HG02981 (cell line): ENCODE results near the gene SLC7A5.
"Not testable (repeated sequence)": the region's sequence is repeated elsewhere in the genome, so short reads cannot be mapped to it uniquely, and the experiment has no call there.

ENCODE experiments used
- ATAC-seq: cut with Tn5 transposase; IDR thresholded peaks from one replicate; pipeline ENCODE4 v1.9.1; 2021; ENCODE audit warnings: mild to moderate bottlenecking, moderate library complexity; ENCODE audit not compliant: unreplicated experiment

SLC7A5 gene

GRCh38 chr16:87800497-87800896 lies 68.8 kb downstream of the SLC7A5 start:
- no peak for ATAC-seq

DNA sequence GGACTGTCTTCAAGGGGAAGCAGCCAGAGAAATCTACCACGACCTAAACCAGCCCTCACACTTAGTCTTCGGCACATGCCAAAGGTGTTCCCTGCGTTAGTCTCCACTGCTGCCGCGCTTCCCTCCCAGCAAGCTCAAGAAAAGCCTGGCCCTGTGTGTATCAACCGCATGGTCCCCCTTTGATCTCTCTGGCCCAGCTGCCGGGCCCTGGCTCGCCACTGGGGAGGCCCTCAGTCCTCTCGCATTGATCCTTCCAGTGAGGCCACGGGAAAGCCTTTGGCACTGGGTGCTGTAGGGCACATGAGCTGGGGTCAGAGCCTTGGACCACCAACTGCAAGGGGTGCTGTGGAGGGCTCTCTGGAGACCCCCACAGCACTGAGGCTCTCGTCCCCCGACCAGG lies 74.0 kb downstream of the SLC7A5 start:
- ATAC-seq, result no peak

GRCh38 chr16:87794485-87795078 lies 74.7 kb downstream of the SLC7A5 start:
- no peak for ATAC-seq

DNA sequence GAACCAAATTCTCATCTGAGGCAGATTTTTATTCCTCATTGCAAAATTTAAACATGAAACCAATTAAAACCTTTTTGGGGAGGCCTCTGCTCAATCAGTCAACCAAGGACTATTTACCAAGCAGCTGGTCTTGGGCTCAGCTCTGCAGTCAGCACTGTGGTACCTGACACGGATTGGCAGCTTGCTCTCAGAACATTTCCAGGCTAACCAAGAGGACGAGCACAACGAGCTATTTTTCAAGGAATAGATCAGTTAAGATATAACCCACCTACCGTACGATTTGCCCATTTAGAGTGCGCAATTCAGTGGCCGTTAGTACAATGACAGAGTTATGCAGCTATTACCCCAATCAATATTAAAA lies 77.1 kb downstream of the SLC7A5 start:
- ATAC-seq, result no peak

DNA sequence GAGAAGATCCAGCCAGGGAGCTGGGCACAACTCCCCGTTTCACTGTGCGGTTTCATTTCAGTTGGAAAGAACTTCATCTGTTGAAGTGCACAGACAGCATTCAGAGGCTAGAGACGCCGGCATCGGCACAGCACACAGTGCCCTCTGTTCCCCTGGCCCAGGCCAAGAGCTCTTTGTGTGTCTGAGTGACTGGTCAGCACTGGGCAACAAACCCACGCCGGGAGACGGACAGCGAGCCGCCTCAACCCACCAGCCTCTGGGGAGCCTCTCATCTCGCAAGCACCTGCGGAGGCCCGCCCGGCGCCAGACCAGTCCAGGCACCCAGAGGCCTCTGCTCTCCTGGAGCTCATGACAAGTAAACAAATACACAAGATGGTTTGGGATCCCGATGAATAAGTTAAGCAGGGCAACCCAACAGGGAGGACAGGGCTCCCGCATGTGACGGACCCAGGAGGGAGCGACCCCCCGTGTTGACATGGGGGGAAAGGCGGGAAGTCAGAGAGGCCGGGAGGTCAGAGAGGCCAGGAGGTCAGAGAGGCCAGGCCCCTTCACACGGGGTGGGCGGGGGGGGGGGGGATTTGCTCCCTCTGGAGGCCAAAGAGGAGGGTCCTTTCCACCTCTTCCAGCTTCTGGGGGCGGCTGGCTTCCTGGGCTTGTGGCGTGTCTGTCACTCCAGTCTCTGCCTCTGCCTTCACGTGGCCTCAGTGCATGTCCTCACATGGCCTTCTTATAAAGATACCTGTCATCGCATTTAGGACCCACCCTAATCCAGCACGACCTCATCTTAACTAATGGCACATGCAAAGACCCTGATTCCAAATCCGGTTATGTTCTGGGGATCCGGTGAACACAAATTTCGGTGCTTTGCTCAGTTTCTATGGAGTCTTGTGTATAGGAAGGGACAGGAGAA lies 77.8 kb downstream of the SLC7A5 start:
- no peak for ATAC-seq

- ATAC-seq, result no peak
Measured at GRCh38 chr16:87790292-87791100, 78.8 kb downstream of the SLC7A5 start.

DNA sequence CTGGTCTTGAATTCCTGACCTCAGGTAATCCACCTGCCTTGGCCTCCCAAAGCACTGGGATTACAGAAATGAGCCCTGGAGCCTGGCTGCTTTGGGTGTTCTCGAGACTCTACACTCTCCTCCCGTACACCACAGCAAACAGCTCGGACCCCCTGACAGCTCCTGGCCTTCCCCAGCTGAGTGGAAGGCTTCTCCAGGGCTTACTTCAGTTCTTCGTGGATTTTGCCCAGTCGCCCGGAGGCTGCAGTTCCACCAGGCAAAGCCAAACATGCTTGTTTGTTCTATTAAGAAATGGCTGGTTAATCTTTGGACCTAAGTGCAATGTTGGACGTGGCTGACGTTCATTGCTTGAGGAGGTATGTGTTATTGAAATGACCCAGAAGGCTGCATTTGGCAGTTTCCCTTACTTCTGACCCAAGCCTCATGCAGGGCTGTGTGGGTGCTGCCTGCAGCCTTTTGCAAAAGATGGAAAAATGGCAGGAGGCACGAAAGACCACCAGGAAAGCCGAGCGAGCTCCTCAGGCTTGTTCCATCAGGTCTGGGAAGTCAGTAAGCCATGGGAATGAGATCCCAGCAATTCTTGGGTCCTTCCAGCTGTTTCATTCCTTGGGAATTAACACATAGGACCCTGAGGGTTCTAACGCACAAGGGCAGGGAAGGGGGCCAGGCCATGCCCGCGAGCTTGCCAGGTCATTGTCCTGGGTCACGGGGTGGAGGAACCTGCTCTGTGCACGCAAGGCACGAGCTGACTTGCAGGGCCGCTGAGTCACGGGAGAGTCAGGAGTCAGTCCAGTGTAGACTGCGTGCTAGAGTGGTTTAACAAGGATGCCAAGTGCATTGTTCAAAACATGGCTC lies 79.6 kb downstream of the SLC7A5 start:
- ATAC-seq, result no peak

DNA sequence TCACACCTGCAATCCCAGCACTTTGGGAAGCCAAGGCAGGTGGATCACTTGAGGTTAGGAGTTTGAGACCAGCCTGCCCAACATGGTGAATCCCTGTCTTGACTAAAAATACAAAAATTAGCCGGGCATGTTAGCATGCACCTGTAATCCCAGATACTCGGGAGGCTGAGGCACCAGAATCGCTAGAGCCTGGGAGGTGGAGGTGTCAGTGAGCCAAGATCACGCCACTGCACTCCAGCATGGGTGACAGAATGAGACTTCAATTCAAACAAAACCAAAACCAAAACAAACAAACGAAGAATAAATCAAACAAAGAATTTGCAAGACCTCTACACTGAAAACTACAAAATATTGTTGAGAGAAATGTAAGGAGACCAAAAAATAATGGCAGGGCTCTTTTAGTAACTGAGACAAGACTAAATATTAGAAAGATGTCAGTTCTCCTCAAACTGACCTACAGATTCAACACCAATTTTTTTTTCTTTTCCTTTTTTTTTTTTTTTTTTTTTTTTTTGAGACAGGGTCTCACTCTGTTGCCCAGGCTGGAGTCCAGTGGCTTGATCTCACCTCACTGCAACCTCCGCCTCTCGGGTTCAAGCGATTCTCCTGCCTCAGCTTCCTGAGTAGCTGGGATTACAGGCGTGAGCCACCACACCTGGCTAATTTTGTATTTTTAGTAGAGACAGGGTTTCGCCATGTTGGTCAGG lies 80.4 kb downstream of the SLC7A5 start:
- ATAC-seq, result not testable (repeated sequence)

DNA sequence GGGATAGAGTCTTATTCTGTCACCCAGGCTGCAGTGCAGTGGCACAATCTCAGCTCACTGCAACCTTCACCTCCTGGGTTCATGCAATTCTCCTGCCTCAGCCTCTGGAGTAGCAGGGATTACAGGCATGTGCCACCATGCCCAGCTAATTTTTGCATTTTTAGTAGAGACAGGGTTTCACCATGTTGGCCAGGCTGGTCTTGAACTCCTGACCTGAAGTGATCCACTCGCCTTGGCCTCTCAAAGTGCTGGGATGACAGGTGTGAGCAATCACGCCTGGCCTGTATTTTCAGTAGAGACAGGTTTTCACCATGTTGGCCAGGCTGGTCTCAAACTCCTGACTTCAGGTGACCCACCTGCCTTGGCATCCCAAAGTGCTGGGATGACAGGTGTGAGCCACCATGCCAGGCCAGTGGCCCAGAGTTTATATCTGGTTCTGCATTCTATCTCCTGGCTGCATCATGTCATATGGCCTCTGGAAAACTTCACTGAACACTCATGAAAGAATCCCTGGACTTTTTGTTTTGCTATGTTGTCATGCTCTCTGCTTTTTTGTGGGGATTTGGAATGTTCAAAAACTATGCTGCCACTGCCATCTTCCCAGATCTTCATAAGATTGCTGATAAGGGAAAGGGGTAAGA lies 81.7 kb downstream of the SLC7A5 start:
- not testable (repeated sequence) for ATAC-seq

DNA sequence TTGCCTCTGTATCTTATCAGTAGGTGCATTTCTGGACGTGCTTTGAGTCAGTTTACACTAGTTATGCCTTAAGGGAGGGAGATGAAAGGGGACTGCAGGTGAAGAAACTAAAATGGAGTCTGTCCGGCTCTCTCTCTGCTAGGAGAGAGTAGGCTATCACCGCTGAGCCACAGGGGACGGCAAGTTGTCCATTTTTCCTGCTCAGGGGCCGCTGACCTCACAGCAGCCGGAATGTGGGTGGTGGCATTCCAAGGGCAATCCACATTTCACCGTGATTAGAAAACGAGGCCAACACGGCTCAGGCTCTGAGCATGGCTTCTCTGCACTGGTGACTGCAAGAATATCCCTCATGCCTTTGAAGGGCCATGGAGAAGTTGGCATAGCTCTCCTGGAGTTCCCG lies 84.5 kb downstream of the SLC7A5 start:
- no peak for ATAC-seq

- no peak for ATAC-seq
Measured at GRCh38 chr16:87782033-87782432, 87.3 kb downstream of the SLC7A5 start.

DNA sequence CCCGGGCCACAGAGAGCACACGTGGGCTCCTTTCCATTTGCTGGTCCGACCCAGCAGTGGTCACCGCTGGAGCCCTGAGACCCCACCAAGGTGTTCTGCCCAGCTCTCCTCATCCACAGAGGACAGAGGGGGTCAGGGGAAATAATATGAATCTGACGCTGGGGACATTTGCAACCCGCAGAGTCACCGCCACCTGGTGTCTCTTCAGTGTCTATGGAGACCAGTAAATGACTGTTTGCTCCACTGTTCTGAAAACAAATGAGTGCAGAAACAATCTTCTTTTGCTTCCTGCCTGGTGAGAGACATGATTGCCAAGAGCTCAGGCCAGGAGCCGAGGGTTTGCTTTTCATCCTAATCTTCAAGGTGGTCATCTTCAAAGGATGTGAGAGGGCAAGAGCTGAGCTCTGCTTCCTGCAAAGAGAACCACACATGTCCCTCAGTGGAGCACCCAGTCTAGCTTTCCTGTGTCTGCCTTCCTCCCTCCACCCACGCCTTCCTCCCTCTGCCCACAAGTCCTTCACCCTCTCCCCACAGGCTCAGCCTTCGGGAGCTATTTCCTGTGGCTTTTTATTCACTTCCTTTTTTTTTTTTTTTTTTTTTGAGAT lies 88.8 kb downstream of the SLC7A5 start:
- ATAC-seq, result no peak
